ENCODE results near the gene SETX.

DNA sequence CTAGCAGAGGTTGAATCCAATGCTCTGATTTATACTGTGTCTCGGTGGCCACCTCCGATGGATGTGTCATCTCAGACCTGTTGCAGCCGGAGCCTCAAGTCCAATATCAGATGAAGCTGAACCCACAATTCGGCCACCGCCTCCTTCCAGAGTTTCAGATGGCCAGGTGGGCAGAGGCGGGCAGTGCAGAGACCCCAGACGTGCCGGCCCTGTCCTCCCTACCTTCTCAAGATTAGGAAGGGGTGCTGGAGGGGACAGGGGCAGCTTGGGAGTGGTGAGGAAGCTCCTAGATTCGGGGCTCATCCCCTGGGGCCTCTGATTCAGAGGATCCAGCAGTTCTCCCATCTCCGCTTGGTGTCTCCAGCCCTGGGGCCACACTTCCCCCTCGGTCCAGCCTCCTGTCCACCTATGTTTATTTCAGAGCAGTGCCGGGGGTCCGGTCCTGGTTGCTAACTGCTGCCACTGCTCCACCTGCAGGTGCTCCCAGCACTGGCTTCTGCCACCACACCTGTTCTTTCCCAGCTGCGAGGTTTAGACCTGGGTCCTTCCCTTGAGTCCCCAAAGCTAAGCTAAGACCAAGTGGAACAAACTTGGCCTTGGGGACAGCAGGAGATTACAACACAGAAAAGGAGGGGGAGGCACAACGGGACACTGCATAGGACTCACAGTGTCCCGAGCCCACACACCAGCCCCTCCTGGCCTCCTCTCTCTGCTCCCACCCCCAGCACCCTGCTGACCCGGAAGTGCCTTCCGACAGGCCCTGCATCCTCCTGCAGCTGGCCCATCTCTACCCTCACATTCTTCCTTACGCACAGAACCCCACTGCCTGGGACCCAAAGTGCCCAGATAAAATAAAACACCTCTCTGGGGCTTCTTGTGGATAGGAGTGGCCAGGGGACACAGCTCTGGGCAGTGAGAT, 111.4 kb downstream of the SETX start:
- no peak for TF ChIP-seq EZH2 (IDR thresholded peaks at IDR 0.05)
- TF ChIP-seq, protein P1, sequence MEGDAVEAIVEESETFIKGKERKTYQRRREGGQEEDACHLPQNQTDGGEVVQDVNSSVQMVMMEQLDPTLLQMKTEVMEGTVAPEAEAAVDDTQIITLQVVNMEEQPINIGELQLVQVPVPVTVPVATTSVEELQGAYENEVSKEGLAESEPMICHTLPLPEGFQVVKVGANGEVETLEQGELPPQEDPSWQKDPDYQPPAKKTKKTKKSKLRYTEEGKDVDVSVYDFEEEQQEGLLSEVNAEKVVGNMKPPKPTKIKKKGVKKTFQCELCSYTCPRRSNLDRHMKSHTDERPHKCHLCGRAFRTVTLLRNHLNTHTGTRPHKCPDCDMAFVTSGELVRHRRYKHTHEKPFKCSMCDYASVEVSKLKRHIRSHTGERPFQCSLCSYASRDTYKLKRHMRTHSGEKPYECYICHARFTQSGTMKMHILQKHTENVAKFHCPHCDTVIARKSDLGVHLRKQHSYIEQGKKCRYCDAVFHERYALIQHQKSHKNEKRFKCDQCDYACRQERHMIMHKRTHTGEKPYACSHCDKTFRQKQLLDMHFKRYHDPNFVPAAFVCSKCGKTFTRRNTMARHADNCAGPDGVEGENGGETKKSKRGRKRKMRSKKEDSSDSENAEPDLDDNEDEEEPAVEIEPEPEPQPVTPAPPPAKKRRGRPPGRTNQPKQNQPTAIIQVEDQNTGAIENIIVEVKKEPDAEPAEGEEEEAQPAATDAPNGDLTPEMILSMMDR (IDR thresholded peaks at IDR 0.05): no peak
